Vagina (tissue), 2 donors: ENCODE measurements around the gene RXYLT1.

Source experiments
- CTCF ChIP-seq, 3 experiments: fragments of 450-650 bp in 2 of 3; fragments of 200-600 bp in 1 of 3; sonication (generic) in 1 of 3; IDR thresholded peaks; one replicate each; pipeline ENCODE4 v1.5.1; 2017 to 2019; ENCODE audit warnings: antibody characterized with exemption in 3 of 3, mild to moderate bottlenecking in 2 of 3, moderate library complexity in 2 of 3
- POLR2A ChIP-seq, 2 donors: fragments of 450-650 bp; IDR thresholded peaks; one replicate each; pipeline ENCODE4 v1.6.1; 2017; ENCODE audit warnings: antibody characterized with exemption in 2 of 2, mild to moderate bottlenecking in 2 of 2, moderate library complexity in 2 of 2
- POLR2AphosphoS5 ChIP-seq, 2 donors: sonication (generic); formaldehyde crosslinking; IDR thresholded peaks; one replicate each; pipeline ENCODE4 v1.9.0; 2017; ENCODE audit warnings: antibody characterized with exemption in 2 of 2, mild to moderate bottlenecking in 2 of 2, low read depth in 1 of 2; ENCODE audit not compliant: insufficient read depth in 1 of 2

GRCh38 chr12:63792338-63792737 is 12.6 kb downstream of the RXYLT1 start:
- no peak for TF ChIP-seq CTCF (IDR thresholded peaks at IDR 0.05)
- TF ChIP-seq POLR2A (IDR thresholded peaks at IDR 0.05) = no peak
- no peak for TF ChIP-seq POLR2AphosphoS5 (IDR thresholded peaks at IDR 0.05; ENCODE audit: insufficient read depth in 1 of 2, low read depth in 1 of 2)
